ENCODE measurements around the gene TMEM54.

Gene TMEM54

GRCh38 chr1:32893198-32894018, 7.8 kb downstream of the TMEM54 start:
- DNase-seq, result peak; percentile 66

DNA sequence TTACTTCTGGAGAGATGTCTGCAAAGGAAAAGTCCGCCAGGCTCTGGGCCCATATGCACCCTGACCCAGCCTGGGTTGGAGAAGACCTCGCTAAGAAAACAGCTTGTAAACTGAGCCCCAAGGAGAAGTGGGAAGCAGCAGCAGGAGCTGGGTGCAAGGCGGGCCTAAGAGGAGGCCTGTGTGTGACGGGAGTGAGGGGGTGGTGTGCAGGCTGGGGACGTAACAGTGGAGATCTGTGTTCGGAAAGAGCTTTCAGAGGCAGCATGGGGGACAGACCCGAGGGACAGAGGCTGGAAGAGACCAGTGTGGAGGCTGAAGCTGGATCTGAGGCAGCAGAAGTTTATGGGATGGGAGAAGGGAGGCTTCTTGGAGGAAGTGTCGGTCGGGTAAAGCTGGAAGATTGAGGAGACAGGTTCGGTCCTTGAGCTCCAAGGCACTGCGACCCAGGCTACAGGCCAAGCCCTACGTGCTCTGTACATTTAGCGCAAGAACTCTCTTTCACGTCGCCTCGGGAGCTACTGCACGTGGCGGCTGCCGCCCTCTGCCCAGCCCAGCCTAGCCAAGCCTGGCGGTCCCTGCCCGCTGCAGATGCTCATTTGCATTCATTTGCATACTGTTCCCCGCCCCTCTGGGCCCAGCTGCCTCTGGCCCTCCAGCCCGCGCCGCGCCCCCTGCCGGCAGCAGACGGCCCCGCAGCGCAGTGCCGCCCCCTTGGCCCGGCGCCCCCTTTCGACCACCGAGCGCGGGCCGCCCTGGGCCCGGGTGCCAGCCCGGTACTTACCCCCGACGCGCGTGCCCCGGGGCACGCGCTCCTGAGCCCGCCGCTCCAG, 8.6 kb downstream of the TMEM54 start:
- DNase-seq, result peak; percentile 33

DNA sequence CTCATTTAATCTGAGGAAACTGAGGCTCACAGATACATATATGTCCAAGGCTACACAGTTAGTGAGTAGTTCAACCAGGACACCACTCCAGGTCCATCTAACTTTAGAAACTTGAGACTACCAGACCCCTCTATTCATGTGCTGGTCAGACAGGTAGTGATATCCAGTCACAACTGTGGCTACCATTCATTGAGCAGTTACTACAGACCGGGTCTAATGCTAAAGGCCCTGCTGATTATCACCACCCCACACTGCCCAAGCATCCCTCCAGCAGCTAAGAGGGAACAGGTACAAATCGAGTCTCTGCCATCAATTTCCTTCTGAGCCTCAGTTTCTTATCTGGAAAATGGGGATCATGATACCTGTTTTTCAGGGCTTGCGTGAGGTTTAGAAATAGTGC, 9.6 kb downstream of the TMEM54 start:
- DNase-seq, result no peak

- DNase-seq, result no peak
Observed at GRCh38 chr1:32891241-32891570, 10.0 kb downstream of the TMEM54 start.

GRCh38 chr1:32890516-32891240, 10.5 kb downstream of the TMEM54 start:
- DNase-seq, result peak; percentile 94

DNA sequence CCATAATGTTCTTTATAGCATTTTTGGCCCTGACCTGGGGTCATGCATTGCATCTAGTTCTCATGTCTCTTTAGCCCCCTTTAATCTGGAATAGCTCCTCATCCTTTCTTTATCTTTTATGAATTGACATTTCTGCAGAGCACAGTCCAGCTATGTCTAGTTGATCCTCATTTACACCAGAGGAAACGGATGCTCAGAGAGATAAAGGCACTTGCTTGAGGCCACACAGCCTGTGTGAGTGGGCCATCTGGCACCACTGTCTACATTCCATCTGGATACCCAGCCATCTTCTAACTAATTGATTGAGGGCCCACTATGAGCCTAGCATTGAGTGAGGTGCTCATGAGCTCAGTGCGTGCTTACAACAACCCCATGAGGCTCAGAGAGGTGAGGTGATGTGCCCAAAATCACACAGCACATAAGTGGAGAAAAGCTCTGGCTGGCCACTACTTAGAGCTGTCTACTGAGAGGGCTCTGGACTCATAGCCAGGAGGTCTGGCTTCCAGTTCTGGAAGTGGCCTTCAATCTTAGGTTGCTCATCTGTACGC, 11.4 kb downstream of the TMEM54 start:
- DNase-seq, result no peak

- DNase-seq, result no peak
Observed at GRCh38 chr1:32888677-32889420, 12.3 kb downstream of the TMEM54 start.

DNA sequence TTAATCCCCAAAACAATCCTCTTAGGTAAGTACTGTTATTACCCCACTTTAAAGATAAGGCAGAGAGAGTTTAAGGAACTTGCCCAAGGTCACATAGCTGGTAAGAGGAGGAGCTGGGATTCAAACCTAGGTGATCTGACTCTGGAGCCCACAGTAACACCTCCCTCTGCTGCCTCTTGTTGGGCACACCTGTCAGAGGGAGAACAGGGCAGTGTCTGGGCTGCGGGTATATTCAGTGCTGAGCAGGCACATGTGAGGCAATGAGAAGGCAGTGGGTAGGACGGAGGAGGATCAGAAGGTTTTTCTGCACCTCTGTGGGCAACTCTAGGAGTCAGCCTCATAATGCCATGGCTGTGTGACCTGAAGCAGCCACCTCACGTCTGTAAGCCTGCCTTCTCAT, 13.1 kb downstream of the TMEM54 start:
- DNase-seq, result no peak

DNA sequence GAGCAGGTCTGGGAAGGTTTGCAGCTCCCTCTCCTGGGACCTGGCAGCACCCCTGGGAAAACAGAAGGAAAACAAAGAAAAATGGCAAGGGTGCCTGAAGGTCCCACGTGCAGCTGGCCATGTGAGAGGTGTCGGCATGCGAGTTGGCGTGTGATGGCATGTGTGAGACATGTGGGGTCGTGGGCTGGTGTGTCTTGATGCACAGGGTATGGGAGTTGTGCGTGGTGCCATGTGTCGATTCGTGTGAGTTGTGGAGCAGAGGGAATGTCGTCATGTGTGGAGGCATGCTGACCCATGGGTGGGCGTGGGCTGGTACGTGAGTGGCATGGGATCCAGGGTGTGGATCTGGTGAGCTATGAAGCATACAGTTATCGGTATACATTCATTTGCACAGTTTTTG, 13.6 kb downstream of the TMEM54 start:
- no peak for DNase-seq

GRCh38 chr1:32886828-32887414, 14.3 kb downstream of the TMEM54 start:
- DNase-seq, result no peak

DNA sequence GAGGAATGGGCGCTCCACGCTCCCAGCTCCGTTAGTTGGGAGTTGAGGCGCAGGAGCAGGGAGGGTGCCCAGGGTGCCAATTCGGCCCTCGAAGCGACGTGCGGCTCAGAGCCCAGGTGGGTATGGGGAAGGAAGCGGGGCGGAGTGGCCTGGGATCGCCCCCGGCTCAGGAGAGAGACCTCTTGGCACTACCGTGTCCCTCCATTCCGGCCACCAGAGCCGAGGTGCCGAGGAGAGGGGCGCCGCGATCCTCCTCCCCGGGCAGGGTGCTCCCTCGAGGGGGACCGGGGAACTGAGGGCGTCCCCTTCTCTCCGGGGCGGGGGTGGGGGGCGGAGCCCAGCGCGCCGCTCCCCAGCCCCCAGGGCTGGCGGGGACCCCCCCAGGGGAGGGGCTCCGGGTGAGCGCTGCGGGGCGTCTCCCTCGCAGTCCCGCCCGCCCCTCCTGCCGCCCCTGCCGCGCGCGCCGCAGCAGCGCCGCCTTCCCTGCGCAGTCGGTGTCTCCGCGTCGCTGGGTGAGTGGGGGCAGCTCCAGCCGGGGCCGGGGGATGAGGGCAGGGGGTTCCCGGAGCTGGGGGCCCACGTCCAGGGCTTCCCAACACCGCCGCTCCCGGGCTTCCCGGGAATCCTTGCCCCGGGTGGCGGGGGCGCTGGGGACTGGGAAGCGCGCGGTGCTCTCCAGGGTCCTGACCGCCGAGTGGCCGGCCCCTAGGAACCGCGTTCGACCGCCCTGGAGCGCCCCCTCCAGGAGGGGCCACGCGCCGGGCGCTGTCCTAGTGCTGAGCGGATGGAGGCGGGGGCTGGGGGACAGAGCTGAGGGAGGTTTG, 15.0 kb downstream of the TMEM54 start, which contains the start of gene HPCA:
Gene HPCA (plus strand): TSS at position 488 of the 824 bp plus-strand sequence. CDS start 2,408 bp downstream, outside the sequence.
- no peak for DNase-seq

GRCh38 chr1:32885676-32886003, 15.5 kb downstream of the TMEM54 start:
- DNase-seq, result no peak

DNA sequence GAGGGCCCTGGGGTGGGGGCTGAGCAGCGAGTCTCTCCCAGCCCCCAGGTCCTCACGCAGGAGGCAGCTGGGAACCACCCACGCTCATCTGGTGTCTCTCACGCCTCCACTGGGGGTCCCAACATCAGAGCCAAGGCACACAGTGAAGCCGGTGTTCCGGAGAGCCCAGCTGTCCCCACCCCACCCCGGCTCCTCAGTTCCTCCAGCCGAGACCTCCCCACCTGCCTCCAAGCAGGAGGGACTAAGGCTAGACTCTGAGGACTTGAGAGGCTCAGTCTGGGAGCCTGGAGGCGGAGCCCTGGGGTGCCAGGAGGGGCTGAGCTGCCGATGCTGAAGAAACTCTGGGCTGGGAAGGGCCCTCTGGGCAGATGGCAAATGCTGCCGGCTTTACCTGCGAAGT, 16.5 kb downstream of the TMEM54 start:
- DNase-seq, result no peak

- no peak for DNase-seq
Observed at GRCh38 chr1:32884032-32884372, 17.2 kb downstream of the TMEM54 start.

DNA sequence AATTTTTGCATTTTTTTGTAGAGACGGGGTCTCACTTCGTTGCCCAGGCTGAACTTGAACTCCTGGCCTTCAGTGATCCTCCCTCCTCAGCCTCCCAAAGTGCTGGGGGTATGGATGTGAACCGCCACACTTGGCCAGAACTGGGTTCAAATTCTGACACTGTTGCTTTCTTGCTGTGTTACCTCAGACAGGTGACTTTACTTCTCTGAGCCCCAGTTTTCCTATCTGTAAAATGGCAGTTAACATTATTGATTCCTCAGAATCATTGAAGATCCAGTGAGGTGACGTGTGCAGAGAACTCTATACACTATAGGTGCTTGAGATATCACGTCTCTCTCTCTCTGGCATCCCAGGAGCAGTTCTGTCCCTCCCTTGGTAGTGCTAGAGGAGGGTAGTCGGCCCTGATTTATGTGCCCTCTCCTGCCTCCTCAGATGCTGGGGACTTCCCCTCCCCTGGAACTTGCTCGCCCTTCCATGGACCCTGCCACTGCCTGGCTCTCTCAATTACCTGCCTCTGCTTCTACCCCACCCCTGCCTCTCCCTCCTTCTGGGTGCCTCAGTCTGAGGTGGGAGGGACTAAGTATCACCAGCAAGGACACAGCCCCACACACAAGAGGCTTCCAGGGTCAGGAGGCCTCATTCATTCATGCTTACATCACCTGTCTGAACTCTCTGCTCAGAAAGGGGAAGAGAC, 17.7 kb downstream of the TMEM54 start:
- no peak for DNase-seq

- no peak for DNase-seq
Observed at GRCh38 chr1:32881871-32882850, 19.0 kb downstream of the TMEM54 start.

DNA sequence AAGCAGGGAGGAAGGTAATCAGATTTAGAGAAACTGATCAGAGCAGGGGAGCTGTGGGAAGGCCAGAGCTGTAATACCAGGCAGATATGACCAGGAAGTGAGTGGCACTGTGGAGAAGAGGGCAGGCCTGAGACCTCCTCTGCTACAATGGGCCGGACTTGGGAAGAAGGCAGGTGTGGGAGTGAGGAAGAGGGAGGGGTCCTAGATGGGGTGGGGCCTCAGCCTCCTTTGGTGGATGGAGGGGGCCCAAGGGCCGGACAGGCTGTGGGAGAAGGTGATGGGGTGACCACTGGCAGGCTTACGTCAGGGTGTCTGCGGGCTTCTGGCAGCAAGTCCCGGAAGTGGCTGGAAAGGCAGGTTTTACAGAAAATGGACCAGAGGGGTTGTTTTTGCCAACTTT, 19.9 kb downstream of the TMEM54 start:
- no peak for DNase-seq

- DNase-seq, result no peak
Observed at GRCh38 chr1:32878637-32879041, 22.6 kb downstream of the TMEM54 start.

DNA sequence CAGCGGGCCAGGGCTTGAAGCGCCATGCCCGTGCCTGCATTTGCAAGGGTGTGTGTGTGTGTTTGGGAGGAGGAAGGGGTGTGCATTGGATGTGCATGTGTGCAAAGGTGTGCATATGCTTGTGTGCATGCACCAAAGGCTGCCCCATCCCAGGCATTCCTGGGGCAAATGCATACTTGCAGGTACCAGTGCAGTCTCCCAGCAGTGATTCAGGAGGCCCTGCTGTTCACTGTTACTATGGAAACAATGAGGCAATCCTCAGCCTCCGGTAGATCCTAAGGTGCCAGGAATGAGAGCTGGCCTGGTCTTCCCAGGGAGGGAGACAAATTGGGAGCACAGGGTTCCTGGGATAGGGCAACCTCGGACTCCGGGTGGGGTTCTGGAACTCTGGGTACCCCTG, 23.0 kb downstream of the TMEM54 start:
- no peak for DNase-seq

Data from NCI-H2227 treated with DMSO at 0.1 percent for 48 hours (cell line).